WTC11 (cell line): ENCODE measurements around the gene GFOD1. TPM values are rescaled to one million over a fixed set of nuclear protein-coding genes. Genes with fewer than 3 reads are reported as not detected.

Source experiments
- ATAC-seq: fragments of 200-7000 bp; cut with Tn5 transposase; 2 replicates; pipeline ENCODE4 v1.10.0; 2021; ENCODE audit warnings: mild to moderate bottlenecking, moderate library complexity
- CTCF ChIA-PET: fragments of 300-600 bp; sonication (Branson Sonifier 250); formaldehyde crosslinking; loops from one replicate; lab custom pipeline; 2021; ENCODE audit warnings: antibody characterized with exemption; lab: Charles Lee
- POLR2A ChIA-PET: fragments of 350-600 bp; sonication (Branson Sonifier 250); formaldehyde crosslinking; loops from one replicate; lab custom pipeline; 2021; ENCODE audit warnings: antibody characterized with exemption; lab: Charles Lee
- DNase-seq: peaks from one replicate; pipeline ENCODE4 v3.0.0; 2021; ENCODE audit warnings: low spot score
- H3K27ac Mint-ChIP-seq: 2 replicates; pipeline ENCODE4 v1.8.0; 2021; ENCODE audit warnings: mixed read lengths
- H3K27me3 Mint-ChIP-seq: 2 replicates; pipeline ENCODE4 v1.8.0; 2021; ENCODE audit warnings: low read depth, mild to moderate bottlenecking, moderate library complexity, mixed read lengths
- H3K36me3 Mint-ChIP-seq: 2 replicates; pipeline ENCODE4 v1.8.0; 2021; ENCODE audit warnings: mixed read lengths
- H3K4me1 Mint-ChIP-seq: 2 replicates; pipeline ENCODE4 v1.8.0; 2022; ENCODE audit warnings: mixed read lengths
- H3K4me3 Mint-ChIP-seq: 2 replicates; pipeline ENCODE4 v1.8.0; 2021; ENCODE audit warnings: mild to moderate bottlenecking, moderate library complexity, mixed read lengths
- H3K9me3 Mint-ChIP-seq: 2 replicates; pipeline ENCODE4 v1.8.0; 2021; ENCODE audit warnings: mixed read lengths
- CREM ChIP-seq: sonication (generic); formaldehyde crosslinking; IDR thresholded peaks from 2 replicates; pipeline ENCODE4 v1.8.1; 2022; ENCODE audit warnings: mild to moderate bottlenecking, missing genetic modification reagents, moderate library complexity
- FOXJ3 ChIP-seq: sonication (generic); formaldehyde crosslinking; IDR thresholded peaks from 2 replicates; pipeline ENCODE4 v1.9.0; 2021; ENCODE audit warnings: missing genetic modification reagents, mild to moderate bottlenecking, borderline replicate concordance
- GABPB1 ChIP-seq: sonication (generic); formaldehyde crosslinking; IDR thresholded peaks from 2 replicates; pipeline ENCODE4 v1.8.1; 2023; ENCODE audit warnings: mild to moderate bottlenecking, missing genetic modification reagents
- HMGA2 ChIP-seq: fragments of 250-450 bp; sonication (Bioruptor Pico); IDR thresholded peaks from 2 replicates; pipeline ENCODE4 v1.4.0; 2021; ENCODE audit warnings: mild to moderate bottlenecking, moderate library complexity
- KAT7 ChIP-seq: sonication (generic); formaldehyde crosslinking; IDR thresholded peaks from 2 replicates; pipeline ENCODE4 v1.8.1; 2023; ENCODE audit warnings: missing genetic modification reagents, mild to moderate bottlenecking, borderline replicate concordance
- MLX ChIP-seq: sonication (generic); formaldehyde crosslinking; IDR thresholded peaks from 2 replicates; pipeline ENCODE4 v1.8.1; 2023; ENCODE audit warnings: mild to moderate bottlenecking, missing genetic modification reagents, moderate library complexity
- MYBL2 ChIP-seq: sonication (generic); formaldehyde crosslinking; IDR thresholded peaks from 2 replicates; pipeline ENCODE4 v1.8.1; 2023; ENCODE audit warnings: mild to moderate bottlenecking, moderate library complexity, missing genetic modification reagents
- PRRX2 ChIP-seq: fragments of 250-450 bp; sonication (Bioruptor Pico); IDR thresholded peaks from 2 replicates; pipeline ENCODE4 v1.8.0; 2021; ENCODE audit warnings: mild to moderate bottlenecking
- STAT6 ChIP-seq: sonication (generic); formaldehyde crosslinking; conservative IDR thresholded peaks from 2 replicates; pipeline ENCODE4 v1.8.1; 2023; ENCODE audit warnings: mild to moderate bottlenecking, low read depth, missing genetic modification reagents, moderate library complexity
- TEAD1 ChIP-seq: sonication (generic); formaldehyde crosslinking; IDR thresholded peaks from 2 replicates; pipeline ENCODE4 v1.8.0; 2022; ENCODE audit warnings: mild to moderate bottlenecking, missing genetic modification reagents
- ZBTB21 ChIP-seq: sonication (generic); formaldehyde crosslinking; IDR thresholded peaks from 2 replicates; pipeline ENCODE4 v1.8.1; 2023; ENCODE audit warnings: mild to moderate bottlenecking, missing genetic modification reagents, borderline replicate concordance
- ZNF232 ChIP-seq: sonication (generic); formaldehyde crosslinking; IDR thresholded peaks from 2 replicates; pipeline ENCODE4 v1.8.0; 2022; ENCODE audit warnings: mild to moderate bottlenecking, missing genetic modification reagents
- ZNF396 ChIP-seq: fragments of 250-450 bp; sonication (Bioruptor Pico); IDR thresholded peaks from 2 replicates; pipeline ENCODE4 v1.8.0; 2021; ENCODE audit warnings: mild to moderate bottlenecking, moderate library complexity, borderline replicate concordance
- ZSCAN18 ChIP-seq: fragments of 250-450 bp; sonication (Bioruptor Pico); IDR thresholded peaks from 2 replicates; pipeline ENCODE4 v2.1.2; 2022; ENCODE audit warnings: mild to moderate bottlenecking, moderate library complexity
- total RNA-seq: library from RNA; stranded (reverse); gene quantifications from 3 replicates; pipeline ENCODE4 v1.2.3, GENCODE V29; 2021
- TF ChIP-seq, protein P1 (sequence below): sonication (generic); formaldehyde crosslinking; IDR thresholded peaks from 2 replicates; pipeline ENCODE4 v1.8.1; 2023; ENCODE audit warnings: mild to moderate bottlenecking, missing genetic modification reagents, borderline replicate concordance
- TF ChIP-seq, protein P2 (sequence below): sonication (generic); formaldehyde crosslinking; IDR thresholded peaks from 2 replicates; pipeline ENCODE4 v1.8.1; 2023; ENCODE audit warnings: mild to moderate bottlenecking, moderate library complexity, missing genetic modification reagents
- TF ChIP-seq, protein P3 (sequence below): sonication (generic); formaldehyde crosslinking; IDR thresholded peaks from 2 replicates; pipeline ENCODE4 v1.8.0; 2023; ENCODE audit warnings: missing genetic modification reagents, mild to moderate bottlenecking, borderline replicate concordance

Gene GFOD1
- total RNA-seq, 1 experiment from 2014 or later = 8.5 TPM

- Mint-ChIP-seq H3K36me3 (peaks cover 75% of the 10 kb centered on the region), H3K9me3 (no peaks in the 10 kb centered on the region), H3K4me3 (no peak overlapping the region), H3K27ac (no peak overlapping the region), H3K4me1 (no peaks in the 10 kb centered on the region), H3K27me3 (no peaks in the 10 kb centered on the region)
- no peak for ATAC-seq
- ChIA-PET CTCF (interaction anchor here (0.7 kb wide), 1 partner anchor 367 kb away, joined by 3 read pairs; no protein-coding TSS in a partner anchor), POLR2A (no interaction called here)
- no peak for DNase-seq
- TF ChIP-seq ZSCAN18 (CRISPR knock-in tag) = no peak
- no peak for TF ChIP-seq ZNF396 (CRISPR knock-in tag)
- TF ChIP-seq FOXJ3 (CRISPR knock-in tag) = no peak
- no peak for TF ChIP-seq TEAD1 (CRISPR knock-in tag)
- TF ChIP-seq, protein P1, sequence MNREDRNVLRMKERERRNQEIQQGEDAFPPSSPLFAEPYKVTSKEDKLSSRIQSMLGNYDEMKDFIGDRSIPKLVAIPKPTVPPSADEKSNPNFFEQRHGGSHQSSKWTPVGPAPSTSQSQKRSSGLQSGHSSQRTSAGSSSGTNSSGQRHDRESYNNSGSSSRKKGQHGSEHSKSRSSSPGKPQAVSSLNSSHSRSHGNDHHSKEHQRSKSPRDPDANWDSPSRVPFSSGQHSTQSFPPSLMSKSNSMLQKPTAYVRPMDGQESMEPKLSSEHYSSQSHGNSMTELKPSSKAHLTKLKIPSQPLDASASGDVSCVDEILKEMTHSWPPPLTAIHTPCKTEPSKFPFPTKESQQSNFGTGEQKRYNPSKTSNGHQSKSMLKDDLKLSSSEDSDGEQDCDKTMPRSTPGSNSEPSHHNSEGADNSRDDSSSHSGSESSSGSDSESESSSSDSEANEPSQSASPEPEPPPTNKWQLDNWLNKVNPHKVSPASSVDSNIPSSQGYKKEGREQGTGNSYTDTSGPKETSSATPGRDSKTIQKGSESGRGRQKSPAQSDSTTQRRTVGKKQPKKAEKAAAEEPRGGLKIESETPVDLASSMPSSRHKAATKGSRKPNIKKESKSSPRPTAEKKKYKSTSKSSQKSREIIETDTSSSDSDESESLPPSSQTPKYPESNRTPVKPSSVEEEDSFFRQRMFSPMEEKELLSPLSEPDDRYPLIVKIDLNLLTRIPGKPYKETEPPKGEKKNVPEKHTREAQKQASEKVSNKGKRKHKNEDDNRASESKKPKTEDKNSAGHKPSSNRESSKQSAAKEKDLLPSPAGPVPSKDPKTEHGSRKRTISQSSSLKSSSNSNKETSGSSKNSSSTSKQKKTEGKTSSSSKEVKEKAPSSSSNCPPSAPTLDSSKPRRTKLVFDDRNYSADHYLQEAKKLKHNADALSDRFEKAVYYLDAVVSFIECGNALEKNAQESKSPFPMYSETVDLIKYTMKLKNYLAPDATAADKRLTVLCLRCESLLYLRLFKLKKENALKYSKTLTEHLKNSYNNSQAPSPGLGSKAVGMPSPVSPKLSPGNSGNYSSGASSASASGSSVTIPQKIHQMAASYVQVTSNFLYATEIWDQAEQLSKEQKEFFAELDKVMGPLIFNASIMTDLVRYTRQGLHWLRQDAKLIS (CRISPR knock-in tag) = no peak
- no peak for TF ChIP-seq KAT7 (CRISPR knock-in tag)
- no peak for TF ChIP-seq STAT6
- TF ChIP-seq ZNF232 (CRISPR knock-in tag) = no peak
- TF ChIP-seq HMGA2 = no peak
- no peak for TF ChIP-seq MLX
- TF ChIP-seq MYBL2 = no peak
- TF ChIP-seq, protein P2, sequence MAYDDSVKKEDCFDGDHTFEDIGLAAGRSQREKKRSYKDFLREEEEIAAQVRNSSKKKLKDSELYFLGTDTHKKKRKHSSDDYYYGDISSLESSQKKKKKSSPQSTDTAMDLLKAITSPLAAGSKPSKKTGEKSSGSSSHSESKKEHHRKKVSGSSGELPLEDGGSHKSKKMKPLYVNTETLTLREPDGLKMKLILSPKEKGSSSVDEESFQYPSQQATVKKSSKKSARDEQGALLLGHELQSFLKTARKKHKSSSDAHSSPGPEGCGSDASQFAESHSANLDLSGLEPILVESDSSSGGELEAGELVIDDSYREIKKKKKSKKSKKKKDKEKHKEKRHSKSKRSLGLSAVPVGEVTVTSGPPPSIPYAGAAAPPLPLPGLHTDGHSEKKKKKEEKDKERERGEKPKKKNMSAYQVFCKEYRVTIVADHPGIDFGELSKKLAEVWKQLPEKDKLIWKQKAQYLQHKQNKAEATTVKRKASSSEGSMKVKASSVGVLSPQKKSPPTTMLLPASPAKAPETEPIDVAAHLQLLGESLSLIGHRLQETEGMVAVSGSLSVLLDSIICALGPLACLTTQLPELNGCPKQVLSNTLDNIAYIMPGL = no peak
- TF ChIP-seq CREM (CRISPR knock-in tag) = no peak
- no peak for TF ChIP-seq ZBTB21
- TF ChIP-seq, protein P3, sequence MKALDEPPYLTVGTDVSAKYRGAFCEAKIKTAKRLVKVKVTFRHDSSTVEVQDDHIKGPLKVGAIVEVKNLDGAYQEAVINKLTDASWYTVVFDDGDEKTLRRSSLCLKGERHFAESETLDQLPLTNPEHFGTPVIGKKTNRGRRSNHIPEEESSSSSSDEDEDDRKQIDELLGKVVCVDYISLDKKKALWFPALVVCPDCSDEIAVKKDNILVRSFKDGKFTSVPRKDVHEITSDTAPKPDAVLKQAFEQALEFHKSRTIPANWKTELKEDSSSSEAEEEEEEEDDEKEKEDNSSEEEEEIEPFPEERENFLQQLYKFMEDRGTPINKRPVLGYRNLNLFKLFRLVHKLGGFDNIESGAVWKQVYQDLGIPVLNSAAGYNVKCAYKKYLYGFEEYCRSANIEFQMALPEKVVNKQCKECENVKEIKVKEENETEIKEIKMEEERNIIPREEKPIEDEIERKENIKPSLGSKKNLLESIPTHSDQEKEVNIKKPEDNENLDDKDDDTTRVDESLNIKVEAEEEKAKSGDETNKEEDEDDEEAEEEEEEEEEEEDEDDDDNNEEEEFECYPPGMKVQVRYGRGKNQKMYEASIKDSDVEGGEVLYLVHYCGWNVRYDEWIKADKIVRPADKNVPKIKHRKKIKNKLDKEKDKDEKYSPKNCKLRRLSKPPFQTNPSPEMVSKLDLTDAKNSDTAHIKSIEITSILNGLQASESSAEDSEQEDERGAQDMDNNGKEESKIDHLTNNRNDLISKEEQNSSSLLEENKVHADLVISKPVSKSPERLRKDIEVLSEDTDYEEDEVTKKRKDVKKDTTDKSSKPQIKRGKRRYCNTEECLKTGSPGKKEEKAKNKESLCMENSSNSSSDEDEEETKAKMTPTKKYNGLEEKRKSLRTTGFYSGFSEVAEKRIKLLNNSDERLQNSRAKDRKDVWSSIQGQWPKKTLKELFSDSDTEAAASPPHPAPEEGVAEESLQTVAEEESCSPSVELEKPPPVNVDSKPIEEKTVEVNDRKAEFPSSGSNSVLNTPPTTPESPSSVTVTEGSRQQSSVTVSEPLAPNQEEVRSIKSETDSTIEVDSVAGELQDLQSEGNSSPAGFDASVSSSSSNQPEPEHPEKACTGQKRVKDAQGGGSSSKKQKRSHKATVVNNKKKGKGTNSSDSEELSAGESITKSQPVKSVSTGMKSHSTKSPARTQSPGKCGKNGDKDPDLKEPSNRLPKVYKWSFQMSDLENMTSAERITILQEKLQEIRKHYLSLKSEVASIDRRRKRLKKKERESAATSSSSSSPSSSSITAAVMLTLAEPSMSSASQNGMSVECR (CRISPR knock-in tag) = no peak
- TF ChIP-seq GABPB1 (CRISPR knock-in tag) = no peak
- no peak for TF ChIP-seq PRRX2 (CRISPR knock-in tag)
Measured at GRCh38 chr6:13315896-13316295, 171.5 kb downstream of the GFOD1 start.
